Left cardiac atrium (tissue), 4 donors: ENCODE results near the gene SLC2A10. TPM values are rescaled to one million over a fixed set of nuclear protein-coding genes. Genes with fewer than 3 reads are reported as not detected.
"Not testable (repeated sequence)": the region's sequence is repeated elsewhere in the genome, so short reads cannot be mapped to it uniquely, and the experiment has no call there.

Experiments
- ATAC-seq, 2 donors: fragments of 200-7000 bp; cut with Tn5 transposase; one replicate each; pipeline ENCODE4 v1.9.1; 2020; ENCODE audit warnings: mild to moderate bottlenecking in 2 of 2, moderate library complexity in 2 of 2
- DNase-seq: peaks from one replicate; pipeline ENCODE4 v3.0.0-alpha.2; 2020
- intact Hi-C, 2 donors: fragments of 100-400 bp; cut with DNase I; formaldehyde crosslinking; loops; one replicate each; pipeline versions ENCODE4 v1.14.1 to v1.15.1; 2022 to 2023
- long read RNA-seq: library from polyadenylated mRNA; unstranded; transcript quantifications from one replicate; pipeline ENCODE4 v2.0.0, GENCODE V29; 2021
- total RNA-seq, 2 donors: library from RNA; stranded (reverse); fragmentation: NEBNext Ultra II Directional; extraction: Animal tissue kit (Norgen Biotek cat#: 25700); gene quantifications; one replicate each; pipeline ENCODE4 v1.2.1, GENCODE V29; 2021
- donor health status: DM: no; HTN: yes; CAD: no.
- donor health status: DM: no; HTN: yes; CAD: no; lungs with severe emphysema.
- donor health status: DM: yes; HTN: yes; CAD: no.
- donor health status: Dilated cardiomyopathy.

SLC2A10 gene
- total RNA-seq = 1 to 10 TPM; 5.6 to 7.7 TPM
- long read RNA-seq, full-length matches to known transcripts = 5 of 9 reads
- long read RNA-seq, partial matches to known transcripts = 3 of 9 reads
- long read RNA-seq, other reads (novel, unspliced or antisense) = 1 of 9 reads

DNA sequence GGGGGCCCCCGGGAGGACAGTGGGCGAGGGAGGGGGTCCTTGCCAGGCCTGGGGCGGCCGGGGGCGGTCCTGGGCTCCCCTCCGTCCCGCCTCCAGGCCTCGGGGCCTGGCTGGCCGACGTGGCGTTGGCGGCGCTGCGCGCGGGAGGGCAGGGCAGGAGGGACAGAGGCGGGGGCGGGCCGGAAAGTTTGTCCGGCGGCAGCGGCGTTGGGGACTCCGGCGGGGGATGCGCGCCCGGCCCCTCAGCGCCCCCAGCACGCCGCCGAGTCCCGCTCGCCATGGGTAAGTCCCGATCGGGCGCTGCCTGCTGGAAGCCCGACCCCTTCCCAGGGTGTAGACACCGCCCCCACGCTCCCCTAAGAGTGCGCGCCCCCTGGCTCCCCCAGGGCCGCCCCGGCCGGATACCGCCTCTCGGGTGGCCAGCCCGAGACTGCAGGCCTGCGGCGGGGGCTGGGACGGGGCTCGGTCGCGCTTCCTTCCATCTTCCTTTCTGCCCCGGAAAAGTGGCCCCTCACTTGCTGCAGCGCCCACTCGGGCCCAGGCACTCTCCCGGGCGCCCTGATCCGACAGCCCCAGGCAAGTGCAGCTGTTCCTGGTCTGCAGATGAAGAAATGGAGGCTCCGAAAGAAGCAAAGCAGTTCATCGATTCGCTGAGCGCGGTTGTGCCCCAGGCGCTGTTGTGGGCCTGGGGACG is at the start of gene SLC2A10:
Gene SLC2A10, plus strand, starts transcription at position 191 of the 694 bp plus-strand sequence. Its CDS starts 88 bp downstream, at position 279.
- intact Hi-C loops = no loop called here
- peak; percentile 92 for ATAC-seq
- peak; percentile 75 for DNase-seq

DNA sequence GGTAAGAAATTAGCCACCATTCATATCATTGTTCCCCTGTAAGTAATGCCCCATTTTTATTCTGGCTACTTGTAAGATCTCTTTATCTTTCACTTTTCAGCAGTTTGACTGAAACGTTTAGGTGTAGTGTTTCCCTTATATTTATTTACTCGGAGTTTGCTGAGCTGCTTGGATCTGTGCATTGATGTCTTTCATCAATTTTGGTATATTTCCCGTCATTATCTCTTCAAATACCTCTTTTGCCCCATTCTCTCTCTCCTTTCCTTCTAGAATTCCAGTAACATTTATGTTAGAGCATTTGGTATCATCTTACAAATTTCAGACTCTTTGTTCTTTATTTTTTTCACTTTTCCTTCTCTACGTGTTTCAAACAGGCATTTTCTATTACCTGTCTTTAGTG is 49.0 kb upstream of the SLC2A10 start:
- ATAC-seq = no peak
- intact Hi-C loops = no loop called here
- no peak for DNase-seq

DNA sequence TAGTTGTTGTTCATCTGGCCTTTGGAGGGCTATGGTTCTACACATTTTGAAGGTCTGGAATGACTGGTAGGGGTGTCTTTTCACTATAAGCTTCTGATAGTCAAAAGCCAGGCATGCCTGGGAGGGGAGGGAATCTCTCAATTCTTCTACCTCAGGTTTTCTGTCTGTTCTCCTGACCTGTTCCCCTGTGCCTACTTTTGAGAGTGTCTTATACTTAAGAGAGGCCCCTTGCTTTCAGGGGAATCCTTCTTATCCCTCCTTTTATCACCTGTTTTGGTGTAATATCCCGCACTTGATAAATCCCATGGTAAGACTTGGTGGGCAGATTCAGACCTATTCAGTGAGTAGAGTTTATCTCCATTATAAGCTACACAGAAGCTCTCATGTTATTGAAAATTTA is 47.8 kb upstream of the SLC2A10 start:
- intact Hi-C loops = no loop called here
- DNase-seq (no peak), ATAC-seq (no peak)

DNA sequence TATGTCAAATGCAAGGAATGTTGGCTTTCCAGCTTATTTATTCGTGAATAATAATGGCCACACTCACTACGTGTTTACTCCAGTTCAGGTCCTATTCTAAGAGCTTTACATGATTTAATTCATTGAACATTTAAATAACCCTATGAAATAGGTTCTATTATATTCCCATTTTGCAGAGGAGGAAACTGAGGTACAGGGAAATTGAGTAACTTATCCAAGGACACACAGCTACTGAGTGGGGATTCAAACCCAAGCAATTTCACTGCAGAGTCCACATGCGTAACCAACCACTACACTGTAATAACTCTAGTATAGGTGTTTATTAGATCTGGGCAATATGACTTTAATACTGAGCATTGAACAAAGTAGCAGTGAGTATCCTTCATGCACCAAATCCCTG is 45.9 kb upstream of the SLC2A10 start:
- intact Hi-C loops = no loop called here
- DNase-seq (no peak), ATAC-seq (no peak)

DNA sequence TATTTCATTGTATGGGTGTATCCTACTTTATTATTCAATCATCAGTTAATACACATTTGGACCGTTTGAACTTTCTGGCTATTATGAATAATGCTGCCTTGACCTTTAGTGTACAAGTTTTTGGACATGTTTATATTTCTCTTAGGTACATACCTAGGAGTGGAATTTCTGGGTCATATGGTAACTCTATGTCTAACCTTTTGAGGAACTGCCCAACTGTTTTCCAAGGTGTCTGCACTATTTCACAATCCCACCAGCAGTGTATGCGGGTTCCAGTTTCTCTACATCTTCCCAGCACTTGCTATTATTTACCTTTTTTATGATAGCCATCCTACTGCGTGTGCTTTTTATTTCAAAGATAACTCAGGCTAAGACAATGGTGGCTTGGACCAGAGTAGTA is 43.8 kb upstream of the SLC2A10 start:
- ATAC-seq = no peak
- intact Hi-C loops = no loop called here

DNA sequence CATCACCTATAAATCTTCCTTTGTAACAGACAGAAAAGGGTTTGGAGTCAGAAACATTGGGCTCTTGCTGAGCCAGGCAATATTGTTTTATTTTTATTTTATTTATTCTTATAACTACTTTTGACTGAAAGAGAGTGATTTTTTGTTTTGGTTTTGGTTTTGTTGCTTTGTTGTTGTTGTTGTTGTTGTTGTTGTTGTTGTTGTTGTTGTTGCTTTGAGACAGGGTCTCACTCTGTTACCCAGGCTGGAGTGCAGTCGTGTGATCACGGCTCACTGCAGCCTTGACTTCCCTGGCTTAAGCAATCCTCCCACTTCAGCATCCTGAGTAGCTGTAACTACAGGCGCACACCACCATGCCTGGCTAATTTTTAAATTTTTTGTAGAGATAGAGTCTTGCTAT is 43.1 kb upstream of the SLC2A10 start:
- DNase-seq = no peak
- intact Hi-C loops = no loop called here
- no peak for ATAC-seq

More for the DNA sequence above, 43.8 kb upstream of the SLC2A10 start:
- DNase-seq = no peak

DNA sequence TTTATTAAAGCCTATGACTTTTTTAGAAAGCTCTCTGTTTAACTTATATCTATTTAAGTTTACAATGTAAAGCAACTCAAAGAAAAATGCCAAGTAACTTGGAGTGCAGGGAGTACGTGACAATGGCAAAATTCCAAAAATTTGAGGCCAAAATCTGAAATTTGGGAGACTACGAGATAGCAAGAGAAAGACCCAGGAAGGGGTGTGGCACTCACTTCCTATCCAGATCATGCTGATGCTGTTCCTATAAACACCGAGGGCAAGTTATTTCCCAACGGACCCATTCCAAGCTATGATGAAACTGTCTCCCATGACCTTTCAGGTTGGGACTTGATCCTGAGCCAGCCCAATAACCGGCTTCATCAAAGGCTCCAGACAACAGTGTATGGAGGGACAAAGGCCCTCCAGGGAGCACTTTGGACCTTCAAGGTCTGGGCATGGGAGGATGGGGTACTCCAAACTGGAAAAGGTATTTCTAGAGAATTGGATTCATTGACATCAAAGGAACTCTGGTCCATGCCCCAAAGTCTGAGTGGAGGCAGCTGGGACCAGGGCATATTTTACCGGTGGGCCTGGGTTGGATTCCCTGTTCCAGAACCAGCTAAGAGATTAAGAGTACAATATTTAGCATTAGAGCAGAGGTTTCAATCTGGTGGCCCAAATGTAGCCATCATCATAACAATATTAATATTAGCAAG is 42.5 kb upstream of the SLC2A10 start:
- intact Hi-C loops = no loop called here
- no peak for ATAC-seq

DNA sequence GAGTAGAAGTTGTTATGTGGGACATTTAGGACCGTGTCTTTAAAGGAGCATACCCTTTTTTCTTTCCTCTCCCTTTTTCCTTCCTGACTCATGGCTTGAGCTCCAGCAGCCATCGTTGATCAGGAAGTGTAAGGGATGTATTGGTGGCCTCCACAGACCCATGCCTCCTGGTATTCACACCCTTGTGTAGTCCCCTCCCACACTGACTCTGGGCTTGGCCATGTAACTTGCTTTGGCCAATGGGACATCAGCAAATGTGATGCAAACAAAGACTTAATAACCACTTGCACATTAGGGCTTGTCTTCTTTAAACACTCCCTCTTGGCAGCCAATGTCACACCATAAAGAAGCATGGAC is 39.2 kb upstream of the SLC2A10 start:
- ATAC-seq = no peak
- DNase-seq = no peak
- intact Hi-C loops = loop anchor here in 1 of 2 donors (10.0 kb wide), 1 partner anchor 125 kb away; no protein-coding TSS in a partner anchor

More for the DNA sequence above, 42.5 kb upstream of the SLC2A10 start:
- no peak for DNase-seq

DNA sequence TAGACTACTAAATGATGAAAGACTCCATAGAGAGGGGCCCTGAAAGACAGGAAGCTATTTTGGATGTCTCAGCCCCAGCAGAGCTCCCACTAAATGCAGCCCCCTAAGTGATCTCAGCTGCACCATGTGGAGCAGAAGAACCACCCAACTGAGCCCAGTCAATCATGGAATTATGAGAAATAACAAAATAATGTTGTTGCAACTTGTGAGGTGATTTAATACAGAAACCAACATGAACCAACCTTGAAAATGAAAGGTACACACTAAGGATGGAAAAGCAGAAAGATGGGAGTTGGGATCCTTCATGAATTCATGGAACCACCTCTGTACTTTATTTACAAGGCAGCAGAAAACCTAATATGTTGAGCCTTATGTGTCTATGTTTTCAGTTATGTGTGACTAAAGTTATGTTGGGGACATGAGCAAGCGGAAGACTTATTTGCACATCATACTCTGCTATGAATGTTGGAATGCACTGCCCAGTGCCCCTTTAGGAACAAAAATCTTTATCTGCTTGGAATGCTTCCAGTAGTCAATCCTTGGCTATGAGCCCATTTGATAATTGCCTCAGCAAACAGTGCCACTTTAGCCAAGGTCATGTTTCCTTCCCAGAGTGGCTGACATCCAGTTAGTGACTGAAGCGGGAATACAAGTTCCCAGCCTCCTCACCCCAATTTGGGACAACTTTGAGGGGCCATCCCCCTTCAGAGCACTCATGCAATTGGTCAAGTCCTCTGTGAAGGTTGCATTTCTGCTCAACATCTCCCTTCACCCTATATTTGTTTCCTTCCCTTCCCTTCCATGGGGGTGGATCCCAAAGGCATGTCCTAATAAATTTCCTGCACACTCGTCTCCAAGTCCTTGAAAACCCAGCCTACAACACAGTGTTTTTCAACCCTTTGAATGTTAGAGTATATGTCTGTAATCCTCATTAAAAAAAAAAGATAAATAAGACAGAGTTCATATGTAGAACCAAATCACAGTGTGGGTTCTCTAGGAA is 38.6 kb upstream of the SLC2A10 start:
- intact Hi-C loops = loop anchor here in 1 of 2 donors (10.0 kb wide), 1 partner anchor 126 kb away; no protein-coding TSS in a partner anchor
- DNase-seq (no peak), ATAC-seq (no peak)

DNA sequence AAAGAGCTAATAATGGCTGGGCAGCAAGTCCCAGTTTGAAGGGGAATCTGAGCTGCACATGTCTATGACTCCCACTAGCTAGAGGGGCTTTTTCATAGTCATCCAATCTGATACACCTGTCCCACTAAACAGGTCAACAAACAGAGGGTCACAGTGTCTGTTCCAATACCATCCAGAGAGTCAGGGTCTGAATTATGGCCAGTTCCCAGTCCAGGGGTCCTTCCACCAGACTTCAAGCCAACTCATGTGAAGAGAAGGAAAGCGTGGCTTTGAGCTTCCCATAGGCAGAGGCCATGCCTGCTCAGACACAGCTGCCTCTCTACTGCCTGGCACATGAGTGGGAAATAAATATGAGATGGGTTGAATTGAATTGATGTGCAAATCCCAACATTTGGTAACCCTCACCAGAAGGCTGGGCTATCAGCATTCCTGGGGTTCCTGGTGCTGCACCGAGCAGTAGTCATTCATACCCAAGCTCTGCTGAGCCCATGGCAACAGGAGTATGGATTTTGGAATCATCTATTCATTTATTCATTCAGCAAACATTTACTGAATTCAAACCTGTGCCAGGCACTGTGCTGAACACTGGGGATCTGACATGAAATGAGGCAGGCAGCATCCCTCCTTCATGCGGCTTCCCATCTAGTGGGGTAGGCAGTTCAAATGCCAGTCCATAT is 37.4 kb upstream of the SLC2A10 start:
- DNase-seq (no peak), ATAC-seq (no peak)
- intact Hi-C loops = loop anchor here in 1 of 2 donors (10.0 kb wide), 1 partner anchor 127 kb away; no protein-coding TSS in a partner anchor

DNA sequence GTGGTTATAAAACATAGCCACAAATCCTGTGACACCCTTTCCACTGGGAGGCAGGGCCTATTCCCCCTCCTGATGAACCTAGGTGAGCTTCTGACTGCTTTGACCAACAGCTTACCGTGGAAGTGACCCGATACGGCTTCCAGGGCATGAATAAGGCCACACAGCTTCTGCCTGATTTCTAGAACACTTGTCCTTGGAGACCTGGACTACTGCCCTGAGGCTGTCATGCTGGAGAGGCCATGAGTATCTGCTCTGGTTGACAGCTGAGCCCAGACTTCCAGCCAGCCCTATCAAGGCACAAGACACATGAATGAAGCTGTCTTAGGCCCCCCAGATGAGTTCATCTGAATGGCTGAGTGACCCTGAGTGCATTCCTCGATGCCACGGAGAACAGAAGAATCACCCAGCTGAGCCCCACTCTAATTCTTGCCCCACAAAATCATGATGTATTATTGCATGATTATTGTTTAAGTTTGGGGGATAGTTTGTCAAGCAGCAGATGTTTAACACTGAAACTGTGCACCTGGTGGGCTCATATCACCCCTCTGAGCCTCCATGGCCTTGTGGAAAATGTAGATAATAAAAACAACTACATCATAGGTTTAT is 36.8 kb upstream of the SLC2A10 start:
- DNase-seq (no peak), ATAC-seq (no peak)
- intact Hi-C loops = loop anchor here in 1 of 2 donors (10.0 kb wide), 1 partner anchor 128 kb away; no protein-coding TSS in a partner anchor

DNA sequence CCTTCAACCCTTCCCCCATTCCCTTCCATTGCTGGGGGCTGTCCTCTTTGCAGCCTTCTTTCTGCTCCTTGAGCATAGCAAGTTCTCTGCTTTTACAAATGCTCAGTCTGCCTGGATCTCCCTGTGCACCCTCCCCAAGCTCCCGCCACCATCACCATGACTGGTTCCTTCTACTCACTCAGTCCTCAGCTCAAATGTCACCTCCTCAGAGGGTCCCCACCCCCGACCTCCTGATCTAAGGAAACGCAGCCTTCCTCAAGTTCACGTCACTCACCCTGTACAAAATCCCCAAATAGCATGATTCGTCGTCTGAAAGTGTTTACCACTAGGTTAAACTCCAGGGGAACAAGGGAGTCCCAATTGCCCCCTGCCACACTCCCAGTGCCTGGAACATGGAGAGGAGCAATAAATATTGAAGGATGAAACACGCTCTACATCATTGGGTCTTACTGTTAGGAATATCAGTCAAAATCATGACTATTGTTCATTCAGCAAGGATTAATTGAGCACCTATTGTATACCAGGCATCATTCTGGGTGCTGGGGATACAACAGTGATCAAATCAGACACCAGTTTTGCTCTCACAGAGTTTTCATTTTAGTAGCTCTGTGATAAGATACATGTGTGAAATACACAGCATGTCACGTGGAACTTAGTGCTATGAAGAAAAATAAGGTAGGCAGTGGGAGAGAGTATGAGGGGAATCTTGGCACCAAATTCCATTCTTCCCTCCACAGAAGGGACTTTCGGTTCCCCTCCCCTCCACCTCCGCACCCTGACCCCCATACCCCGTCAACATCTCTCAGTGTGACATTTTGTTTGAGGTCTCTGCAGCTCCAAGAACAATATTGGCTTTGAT is 35.8 kb upstream of the SLC2A10 start:
- ATAC-seq = no peak
- no peak for DNase-seq
- intact Hi-C loops = loop anchor here in 1 of 2 donors (10.0 kb wide), 1 partner anchor 129 kb away; no protein-coding TSS in a partner anchor

DNA sequence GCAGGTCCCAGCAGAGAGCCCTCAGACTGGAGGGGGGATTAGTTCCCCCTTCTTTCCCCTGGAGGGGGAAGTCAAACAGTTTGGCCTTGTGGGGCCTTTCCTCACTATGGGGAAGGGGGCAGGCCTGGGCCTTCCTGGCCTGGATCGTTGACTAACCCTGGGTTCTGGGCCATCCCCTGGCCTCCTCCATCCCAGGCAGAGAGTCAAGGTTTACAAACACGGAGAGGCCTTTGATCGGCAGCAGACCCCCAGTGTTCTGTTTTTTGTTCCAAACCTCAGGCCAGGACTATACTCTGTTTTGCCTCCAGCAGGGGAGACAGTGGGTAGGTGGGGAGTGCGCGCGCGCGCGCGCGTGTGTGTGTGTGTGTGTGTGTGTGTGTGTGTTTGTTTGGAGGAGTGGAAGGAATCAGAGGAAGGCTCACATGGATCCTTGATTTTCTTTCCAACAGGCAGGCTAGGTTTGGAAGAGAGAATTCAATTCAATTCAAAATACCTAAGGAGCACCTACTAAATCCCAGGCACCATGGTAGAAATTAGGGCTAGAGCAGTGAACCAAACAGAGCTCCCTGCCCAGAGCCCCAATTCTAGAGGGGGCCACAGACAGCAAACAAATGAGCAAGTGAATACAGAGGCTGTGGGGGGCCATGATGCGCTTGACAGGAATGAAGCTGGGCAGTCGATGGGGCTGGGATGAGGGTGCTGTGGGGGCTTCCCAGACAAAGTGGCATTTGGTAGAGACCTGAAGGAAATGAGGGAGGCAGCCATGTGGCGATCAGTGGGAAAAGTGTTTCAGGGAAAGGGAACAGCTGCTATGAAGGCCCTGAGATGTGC is 35.0 kb upstream of the SLC2A10 start:
- intact Hi-C loops = loop anchor here in 1 of 2 donors (10.0 kb wide), 1 partner anchor 130 kb away; no protein-coding TSS in a partner anchor
- ATAC-seq (no peak), DNase-seq (no peak)

DNA sequence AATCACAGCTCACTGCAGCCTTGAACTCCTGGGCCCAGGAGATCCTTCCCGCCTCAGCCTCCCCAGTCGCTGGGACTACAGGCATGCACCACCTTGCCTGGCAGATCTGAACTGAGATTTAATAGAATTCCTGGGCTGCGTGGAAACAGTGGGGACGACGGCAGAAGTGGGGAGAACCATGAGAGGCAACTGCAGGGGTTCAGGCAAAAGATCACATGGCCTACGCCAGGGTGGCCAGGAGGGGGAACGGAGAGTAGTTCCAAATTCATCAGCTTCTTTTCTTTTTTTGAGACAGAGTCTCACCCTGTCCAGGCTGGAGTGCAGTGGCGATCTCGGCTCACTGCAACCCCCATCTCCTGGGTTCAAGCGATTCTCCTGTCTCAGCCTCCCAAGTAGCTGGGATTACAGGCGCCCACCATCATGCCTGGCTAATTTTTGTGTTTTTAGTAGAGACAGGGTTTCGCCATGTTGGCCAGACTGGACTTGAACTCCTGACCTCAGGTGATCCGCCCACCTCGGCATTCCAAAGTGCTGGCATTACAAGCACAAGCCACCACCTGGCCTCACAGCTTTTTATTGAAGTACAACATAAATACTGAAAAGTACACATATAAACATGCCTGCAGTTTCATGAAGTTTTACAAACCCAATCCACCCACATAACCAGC is 32.7 kb upstream of the SLC2A10 start:
- ATAC-seq, DNase-seq: not testable (repeated sequence)
- intact Hi-C loops = loop anchor here in 1 of 2 donors (10.0 kb wide), 1 partner anchor 132 kb away; no protein-coding TSS in a partner anchor

DNA sequence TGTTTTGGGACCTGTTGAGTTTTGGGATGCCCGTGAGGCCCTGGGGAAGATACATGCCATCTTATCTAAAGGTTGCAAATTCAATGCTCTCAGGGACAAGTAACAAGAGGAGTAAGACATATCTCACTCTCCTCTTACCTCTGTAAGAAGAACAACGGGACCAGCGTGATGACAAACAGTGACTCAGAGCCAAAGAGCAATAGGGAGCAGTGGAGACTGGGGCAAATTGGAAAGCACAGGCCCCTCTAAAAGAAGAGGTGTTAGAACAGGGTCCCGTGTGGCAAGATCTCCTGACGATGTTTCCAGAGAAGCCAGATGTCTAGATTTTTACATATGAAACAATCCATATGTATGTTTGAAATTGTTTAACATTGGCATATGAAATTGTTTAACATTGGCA is 31.8 kb upstream of the SLC2A10 start:
- no peak for ATAC-seq
- intact Hi-C loops = loop anchor here in 1 of 2 donors (10.0 kb wide), 1 partner anchor 133 kb away; no protein-coding TSS in a partner anchor

More for the DNA sequence above, 31.8 kb upstream of the SLC2A10 start:
- DNase-seq = no peak
